SK-N-SH (cell line): ENCODE data around the gene TAC4.

ENCODE experiments used
- CTCF ChIP-seq: fragments of 200-600 bp; sonication (generic); IDR thresholded peaks from 2 replicates; pipeline ENCODE4 v1.6.1; 2017; ENCODE audit warnings: antibody characterized with exemption, mild to moderate bottlenecking, moderate library complexity
- EP300 ChIP-seq, 2 experiments: IDR thresholded peaks; 2 replicates each; pipeline versions ENCODE4 v1.4.0 to v1.6.1; 2012; ENCODE audit warnings: borderline replicate concordance in 1 of 2, low read depth in 1 of 2, low read length in 1 of 2
- FOXM1 ChIP-seq: IDR thresholded peaks from 2 replicates; pipeline ENCODE4 v1.4.0; 2012; ENCODE audit warnings: low read depth, mild to moderate bottlenecking
- GABPA ChIP-seq: IDR thresholded peaks from 2 replicates; pipeline ENCODE4 v1.4.0; 2012; ENCODE audit warnings: low read depth, mild to moderate bottlenecking
- JUND ChIP-seq: IDR thresholded peaks from 2 replicates; pipeline ENCODE4 v1.4.0; 2012
- NFIC ChIP-seq: IDR thresholded peaks from 2 replicates; pipeline ENCODE4 v1.4.0; 2012; ENCODE audit warnings: borderline replicate concordance
- POLR2AphosphoS5 ChIP-seq: IDR thresholded peaks from 2 replicates; pipeline ENCODE4 v1.6.1; 2012; ENCODE audit warnings: low read depth, low read length
- RAD21 ChIP-seq: IDR thresholded peaks from 2 replicates; pipeline ENCODE4 v1.6.1; 2012; ENCODE audit warnings: mild to moderate bottlenecking, low read length
- SMC3 ChIP-seq: IDR thresholded peaks from 2 replicates; pipeline ENCODE4 v1.6.1; 2012; ENCODE audit warnings: low read depth, low read length, improper control_type of control experiment
- TAF1 ChIP-seq: IDR thresholded peaks from 2 replicates; pipeline ENCODE4 v1.6.1; 2012; ENCODE audit warnings: low read depth, mild to moderate bottlenecking, low read length, moderate library complexity, borderline replicate concordance
- USF1 ChIP-seq: IDR thresholded peaks from 2 replicates; pipeline ENCODE4 v1.4.0; 2012; ENCODE audit warnings: low read depth, borderline replicate concordance
- USF2 ChIP-seq: fragments of 150-350 bp; IDR thresholded peaks from 2 replicates; pipeline ENCODE4 v1.6.1; 2017; ENCODE audit warnings: antibody characterized with exemption, low read length, low read depth, borderline replicate concordance

GRCh38 chr17:49895812-49896211 is 47.9 kb upstream of the TAC4 start:
- TF ChIP-seq CTCF (no peak), USF1 (no peak), FOXM1 (no peak), USF2 (no peak), NFIC (no peak), RAD21 (no peak), TAF1 (no peak), EP300 (IDR thresholded peaks at IDR 0.05; ENCODE audit: borderline replicate concordance in 1 of 2, low read depth in 1 of 2, low read length in 1 of 2) (no peak), SMC3 (no peak), JUND (no peak), POLR2AphosphoS5 (no peak), GABPA (no peak)
